GM19468 (cell line): ENCODE data around the gene DMC1.

Experiments
- ATAC-seq: cut with Tn5 transposase; IDR thresholded peaks from one replicate; pipeline ENCODE4 v1.9.1; 2021; ENCODE audit warnings: mild to moderate bottlenecking, moderate library complexity, moderate number of reproducible peaks; ENCODE audit not compliant: unreplicated experiment; ENCODE audit errors: extremely low read depth

The DMC1 gene

DNA sequence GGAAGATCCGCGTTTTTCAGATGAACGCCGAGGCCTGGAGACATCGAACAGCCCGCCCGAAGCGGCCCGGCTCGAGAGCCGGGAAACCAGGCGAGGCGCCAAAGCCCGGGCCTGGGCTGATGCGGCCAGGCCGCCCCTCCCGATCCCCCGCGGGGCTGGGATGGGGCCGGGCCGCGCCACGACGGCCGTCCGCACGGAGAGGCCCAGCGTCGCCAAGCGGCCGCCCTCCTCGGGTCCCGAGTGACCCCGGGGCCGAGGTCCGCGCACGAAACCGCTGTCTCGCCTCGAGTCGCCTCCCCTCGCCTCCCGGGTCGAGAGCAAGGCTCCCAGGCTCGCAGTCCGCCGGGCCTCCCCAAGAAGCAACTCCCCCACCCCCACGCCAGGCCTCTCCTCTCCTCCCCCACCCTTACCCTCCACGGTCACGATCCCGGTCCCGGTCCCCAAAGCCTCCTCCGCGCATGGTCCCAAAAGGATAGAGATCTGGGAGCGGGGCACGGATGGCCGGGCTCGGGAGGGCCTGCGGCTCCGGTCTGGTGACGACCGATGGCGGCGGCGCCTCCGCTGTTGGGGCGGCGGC lies 64.4 kb downstream of the DMC1 start:
- peak; percentile 3 for ATAC-seq

DNA sequence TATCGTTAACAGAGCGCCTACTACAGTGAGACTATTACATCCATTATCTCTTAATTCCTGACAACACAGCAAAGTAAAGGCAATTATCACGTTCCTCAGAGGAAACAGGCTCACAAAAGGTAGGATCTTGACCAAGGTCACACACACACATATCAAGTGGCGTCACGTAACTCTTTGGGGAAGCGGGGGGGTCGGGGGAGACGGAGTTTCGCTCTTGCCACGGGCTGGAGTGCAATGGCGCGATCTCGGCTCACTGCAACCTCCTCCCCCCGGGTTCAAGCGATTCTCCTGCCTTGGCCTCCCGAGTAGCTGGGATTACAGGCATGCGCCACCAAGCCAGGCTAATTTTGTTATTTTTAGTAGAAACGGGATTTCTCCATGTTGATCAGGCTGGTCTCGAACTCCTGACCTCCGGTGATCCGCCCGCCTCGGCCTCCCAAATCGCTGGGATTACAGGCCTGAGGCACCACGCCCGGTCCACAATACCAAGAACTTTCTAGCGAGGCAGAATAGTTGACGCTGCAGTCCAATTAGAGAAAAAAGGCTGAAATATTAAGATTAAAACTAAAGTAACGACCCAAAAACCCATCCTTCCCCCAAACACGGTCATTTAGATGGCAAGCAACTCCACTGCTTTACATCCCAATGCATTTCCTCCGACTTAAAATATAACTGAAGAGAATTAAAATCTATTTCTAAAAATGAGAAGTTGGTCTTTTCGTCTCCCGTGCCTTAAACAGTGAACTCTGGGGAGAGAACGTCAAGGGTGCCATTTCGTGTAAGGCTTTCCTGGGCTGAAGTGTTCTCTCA lies 65.0 kb downstream of the DMC1 start:
- ATAC-seq: no peak

DNA sequence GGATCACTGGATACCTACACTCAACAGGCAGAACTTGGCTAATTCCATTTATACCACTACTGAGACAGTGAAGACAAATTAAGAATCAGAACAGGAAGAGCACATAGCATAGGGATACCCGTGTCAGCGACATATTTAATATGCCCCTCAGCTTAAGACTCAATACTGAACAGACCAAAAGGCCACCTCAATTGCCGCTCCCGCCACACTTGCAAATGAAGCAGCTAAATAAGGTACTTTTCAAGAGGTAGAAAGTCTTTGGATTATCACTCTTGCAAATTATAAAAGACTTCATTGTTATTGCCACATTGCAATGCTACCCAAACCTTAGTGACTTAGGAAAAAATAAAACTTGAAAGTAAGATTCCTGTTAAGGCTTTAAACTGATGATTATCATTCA lies 67.0 kb downstream of the DMC1 start:
- no peak for ATAC-seq

DNA sequence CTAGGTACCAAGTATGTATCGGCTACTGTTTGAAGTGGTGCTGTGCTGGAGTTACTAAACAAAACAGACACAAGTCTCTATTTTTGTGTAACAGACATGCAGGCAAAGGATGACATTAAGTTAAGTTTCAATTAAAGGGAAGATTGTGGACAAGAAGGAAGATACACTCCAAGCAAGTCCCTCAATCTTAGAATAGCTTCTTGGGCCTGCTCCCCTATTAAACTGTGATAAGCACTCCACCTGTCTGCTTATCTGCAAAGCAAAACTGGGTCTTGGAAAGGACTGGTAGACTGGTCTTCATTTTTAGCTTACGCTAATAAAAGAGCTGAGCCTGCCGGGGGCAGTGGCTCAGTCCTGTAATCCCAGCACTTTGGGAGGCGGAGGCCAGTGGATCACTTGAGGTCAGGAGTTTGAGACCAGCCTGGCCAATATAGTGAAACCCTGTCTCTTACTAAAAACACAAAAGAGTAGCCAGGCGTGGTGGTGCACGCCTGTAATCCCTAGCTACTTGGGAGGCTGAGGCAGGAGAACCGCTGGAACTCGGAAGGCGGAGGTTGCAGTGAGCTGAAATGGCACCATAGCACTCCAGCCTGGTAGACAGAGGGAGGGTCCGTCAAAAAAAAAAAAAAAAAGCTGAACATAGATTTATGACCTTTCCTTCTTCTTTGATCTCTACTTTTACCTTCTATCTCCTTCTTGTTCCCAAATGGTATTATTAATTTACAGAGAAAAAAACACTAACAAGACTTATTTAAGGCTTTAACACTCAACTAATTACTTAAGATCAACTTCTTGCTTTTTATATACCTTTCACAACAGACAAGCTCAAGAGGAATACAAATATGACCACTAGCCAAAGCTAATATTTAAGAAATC lies 67.9 kb downstream of the DMC1 start:
- no peak for ATAC-seq

DNA sequence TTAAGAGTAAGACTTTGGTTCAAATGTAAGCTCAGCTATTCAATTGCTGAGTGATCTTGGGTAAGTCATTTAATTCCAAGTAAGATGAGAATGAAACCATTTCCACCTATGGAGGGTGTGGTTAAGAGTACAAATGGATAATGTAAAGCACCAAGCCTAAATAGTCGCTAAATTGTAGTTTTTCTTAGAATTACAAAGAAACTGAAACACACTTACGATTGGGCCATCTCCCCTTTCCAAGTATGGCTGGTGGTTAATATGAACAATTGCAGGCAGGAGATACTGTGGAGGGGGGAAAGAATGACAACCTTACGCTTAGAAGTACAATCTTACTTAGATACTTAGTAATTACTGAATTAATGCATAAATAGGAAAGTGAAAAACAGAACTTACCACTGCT lies 72.1 kb downstream of the DMC1 start:
- no peak for ATAC-seq

DNA sequence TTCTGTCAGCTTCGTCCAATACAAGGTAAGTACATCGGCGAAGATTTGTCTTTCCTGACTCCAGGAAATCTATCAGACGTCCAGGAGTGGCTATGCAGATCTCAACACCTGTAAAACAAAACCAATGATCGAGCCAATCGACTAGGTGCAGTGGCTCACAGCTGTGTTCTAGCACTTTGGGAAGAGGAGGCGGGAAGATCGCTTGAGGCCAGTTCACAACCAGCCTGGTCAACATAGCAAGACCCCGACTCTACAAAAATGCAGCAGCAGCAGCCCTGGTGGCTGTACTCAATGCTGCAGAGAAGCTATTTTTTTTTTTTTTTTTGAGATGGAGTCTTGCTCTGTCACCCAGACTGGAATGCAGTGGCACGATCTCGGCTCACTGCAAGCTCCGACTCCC lies 75.0 kb downstream of the DMC1 start:
- no peak for ATAC-seq

DNA sequence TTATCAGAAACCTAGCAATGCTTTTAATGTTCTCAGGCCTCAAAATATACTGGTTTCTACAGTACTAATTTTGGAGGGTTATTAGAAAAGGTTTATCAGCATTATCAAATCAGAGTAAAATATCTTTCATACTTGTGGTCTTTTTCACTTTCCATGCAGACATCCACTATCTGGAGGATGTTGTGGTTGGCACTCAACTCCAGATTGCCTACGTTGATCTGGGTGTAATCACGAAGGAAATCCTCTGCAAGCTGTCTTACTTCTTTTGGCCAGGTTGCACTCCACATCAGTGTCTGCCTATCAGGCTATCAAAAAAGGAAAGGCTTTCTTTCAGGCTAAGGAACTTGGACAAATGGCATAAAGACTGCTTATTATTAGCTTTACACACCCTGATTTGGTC lies 75.5 kb downstream of the DMC1 start:
- no peak for ATAC-seq

DNA sequence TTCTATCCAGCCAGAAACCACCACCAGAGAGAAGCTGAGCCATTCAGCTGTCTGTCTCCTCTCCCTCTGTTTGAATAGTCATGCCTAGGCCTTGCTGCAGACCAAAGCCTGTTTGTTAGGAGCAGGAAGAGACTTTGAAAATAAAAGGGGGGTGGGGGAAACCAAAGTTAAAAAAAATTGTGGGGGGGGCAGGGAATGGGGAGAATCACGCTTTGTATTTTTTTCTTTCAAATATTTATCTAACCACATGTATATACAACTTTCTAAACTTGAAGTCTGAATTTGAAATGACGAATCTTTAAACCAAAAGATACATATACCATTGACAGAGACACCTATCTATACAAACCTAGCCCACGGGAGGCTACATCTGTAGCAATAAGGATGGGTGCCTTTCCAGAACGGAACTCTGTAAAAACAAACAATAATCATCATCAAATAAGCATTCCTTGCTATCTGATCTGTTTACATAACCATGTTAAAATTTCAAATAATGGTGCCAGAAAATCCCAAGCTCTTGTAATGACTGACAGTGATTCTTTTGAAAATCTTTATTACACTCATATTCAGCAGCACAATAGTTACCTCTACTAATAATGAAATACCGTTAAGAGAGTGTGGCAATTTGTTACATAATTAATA lies 78.2 kb downstream of the DMC1 start:
- no peak for ATAC-seq

DNA sequence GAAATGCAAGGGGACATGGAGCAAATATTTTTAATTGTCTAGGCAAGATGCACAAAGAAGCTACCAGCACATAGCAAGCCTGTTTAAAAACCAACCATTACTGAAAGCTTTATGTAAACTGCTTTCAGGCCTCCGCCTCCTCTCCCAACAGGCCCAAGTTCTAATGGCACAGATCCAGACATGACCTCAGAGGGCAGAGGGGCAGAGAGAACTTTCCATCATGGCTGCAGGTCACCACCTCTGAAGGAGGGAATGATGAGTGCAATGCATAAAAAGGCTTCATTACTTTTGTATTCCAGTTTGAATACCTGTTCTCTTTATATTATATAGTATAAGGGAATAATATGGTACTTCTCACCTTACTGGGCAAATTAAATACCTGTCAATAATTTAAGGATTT lies 79.1 kb downstream of the DMC1 start:
- ATAC-seq: no peak

DNA sequence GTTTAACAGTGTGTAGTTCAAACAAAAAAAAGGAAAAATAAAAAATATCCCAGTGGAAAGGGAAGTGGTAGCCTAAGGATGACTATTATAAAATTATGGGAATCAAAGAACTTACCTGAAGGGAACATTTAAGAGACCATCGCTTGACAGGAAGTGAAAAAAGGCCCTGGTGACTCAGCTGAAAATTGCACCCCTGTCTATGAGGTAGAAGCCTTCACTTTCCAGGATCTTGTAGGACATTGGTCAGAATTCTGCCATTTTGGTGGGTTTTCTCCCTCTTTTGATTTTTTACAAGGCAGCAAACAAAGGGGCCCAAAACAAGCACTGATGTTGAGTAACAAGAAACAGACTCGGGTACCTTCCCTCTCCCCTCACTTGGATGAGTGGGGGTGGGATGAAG lies 79.5 kb downstream of the DMC1 start:
- no peak for ATAC-seq

DNA sequence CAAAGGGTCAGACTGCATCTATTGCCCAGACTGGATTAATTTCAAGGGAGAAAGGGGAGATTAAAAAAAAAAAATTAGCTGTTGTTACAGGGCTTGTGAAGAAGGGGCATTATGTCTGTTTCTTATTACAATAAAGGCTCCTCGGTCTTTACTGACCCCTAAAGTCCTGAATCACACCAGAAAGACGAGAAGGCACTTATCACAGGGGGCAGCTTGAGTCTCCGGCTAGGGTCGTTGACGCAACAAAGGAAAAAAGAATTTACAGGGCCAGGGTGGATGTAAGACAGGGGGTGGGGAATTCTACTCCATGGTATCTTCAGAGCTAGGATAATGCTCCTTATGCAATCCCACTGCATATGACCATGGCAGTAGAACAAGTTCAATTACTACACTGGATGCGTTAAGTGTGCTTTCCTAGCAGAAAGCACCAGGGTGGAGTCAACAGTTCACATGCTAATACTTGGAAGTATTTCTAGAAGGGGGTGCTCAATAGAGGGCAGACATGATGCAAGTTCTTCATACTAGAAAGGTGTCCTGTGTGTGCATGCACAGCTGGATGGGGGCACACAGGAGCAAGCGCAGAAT lies 80.3 kb downstream of the DMC1 start:
- ATAC-seq: no peak

DNA sequence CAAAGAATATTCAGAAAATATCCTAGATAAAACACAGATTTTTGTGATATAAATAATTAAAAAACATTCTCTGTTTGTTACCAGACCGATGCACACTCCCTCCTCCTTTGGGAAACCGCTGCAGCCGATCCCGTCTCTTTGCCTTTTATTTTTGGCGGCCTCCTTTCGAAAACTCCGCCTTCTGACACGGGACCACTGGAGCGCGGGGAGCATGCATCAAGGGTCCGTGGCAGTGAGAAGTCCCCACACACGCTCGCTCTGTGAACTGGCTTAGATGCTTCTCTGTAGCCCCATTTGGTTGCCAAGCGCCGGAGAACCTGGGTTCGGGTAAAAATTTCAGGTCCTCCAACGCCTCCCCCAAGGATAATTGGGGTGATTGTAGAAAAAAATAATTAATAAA lies 80.8 kb downstream of the DMC1 start:
- no peak for ATAC-seq

DNA sequence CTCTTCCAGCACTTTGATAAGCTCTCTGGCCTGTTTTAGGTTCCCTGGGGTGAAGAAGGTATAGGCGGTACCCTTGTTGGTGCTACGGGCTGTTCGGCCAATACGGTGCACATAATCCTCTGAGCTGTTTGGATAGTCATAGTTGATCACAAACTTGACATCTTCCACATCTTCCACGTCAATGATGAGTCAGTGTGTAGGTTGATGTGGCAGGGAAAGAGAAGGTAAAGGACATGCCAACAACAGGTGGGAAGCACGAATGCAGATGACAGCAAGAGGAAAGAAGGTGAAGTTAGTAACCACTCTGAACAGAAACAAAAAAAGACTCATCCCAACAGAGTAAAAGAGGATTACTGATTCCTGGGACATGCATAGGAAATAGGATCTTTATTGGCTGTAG lies 82.0 kb downstream of the DMC1 start:
- ATAC-seq: no peak

DNA sequence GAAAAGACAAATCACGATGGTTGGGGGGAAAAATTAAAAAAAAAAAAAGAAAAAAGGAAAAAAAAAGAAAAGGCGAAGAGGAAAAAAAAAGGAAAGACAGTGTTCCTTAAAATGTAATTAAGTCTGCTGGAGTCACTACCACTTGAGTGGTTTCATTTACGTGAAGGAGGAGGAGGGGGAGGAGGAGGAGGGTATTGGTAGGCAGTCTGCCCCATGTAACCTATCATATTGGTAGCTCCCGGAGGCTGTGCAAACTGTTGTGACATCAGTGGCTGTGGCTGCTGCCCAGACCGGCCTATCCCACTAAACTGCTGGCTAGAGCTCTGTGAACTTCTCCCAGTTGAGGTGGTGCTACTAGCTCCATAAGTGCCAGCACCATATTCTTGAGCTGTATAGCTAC lies 84.2 kb downstream of the DMC1 start:
- ATAC-seq: no peak

DNA sequence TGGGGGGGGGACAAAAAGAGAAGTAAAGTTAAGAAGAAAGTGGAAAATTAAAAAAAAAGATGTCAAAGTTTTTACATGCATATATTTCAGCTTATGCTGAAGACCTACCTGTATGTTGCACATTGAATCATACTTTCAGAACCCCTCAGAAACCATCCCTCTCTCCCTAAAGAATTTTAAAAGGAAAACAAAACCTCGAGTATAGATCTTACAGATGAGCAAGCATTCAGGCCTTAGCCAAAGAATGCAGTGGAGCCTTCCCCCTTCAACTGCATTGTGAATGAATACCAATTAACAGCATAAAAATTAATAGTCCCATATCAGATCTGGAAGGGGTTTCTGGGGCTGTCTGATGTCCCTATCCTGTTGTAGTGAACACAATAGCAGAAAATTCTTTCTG lies 85.7 kb downstream of the DMC1 start:
- ATAC-seq: no peak

DNA sequence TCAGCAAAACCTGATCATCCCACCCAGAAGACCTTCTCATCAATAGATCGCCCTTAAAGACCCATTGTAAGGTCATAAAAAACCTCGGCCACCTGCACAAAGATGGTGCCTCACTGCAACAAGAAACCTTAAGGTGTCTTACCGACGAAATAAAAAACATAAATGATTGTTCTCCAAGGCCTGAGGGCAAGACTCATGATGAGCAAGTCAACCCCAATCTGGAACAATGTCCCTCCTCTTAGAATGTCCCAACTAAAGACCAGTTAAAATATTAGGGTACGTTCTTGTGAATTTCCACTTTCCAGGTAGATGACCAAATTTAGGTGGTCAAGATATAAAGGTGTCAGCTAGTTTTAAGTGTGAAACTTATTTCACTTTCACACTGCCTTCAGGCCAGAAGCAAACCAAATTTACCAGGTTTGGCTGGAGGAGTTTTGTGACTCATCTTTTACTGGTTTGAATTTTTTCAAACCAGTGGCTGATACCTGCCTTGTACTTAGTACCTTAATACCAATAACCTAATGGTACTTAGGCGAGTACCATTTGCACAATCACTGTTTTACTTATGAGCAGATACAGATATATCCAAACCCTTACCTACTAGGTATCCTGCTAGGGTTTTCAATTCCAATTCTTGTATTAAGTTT lies 87.2 kb downstream of the DMC1 start:
- no peak for ATAC-seq

DNA sequence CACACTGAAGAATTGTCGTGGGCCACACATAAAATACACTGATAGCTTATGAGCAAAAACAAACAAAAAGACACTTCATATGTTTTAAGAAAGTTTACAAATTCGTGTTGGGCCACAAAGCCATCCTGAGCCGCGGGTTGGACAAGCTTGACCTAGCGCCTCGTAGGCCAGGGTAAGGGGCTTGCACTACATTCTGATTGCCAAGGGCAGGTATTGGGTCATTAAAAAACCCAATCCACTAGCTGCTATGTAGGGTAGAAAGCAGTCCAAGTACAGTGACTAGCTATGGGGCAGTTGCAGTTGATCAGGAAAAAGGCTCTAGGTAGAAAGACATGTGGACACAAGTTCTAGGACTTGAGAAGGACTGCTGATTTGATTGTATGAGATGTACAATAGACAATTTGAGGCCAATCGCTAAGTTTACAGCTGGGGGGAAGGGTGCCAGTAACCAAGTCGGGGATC lies 88.1 kb downstream of the DMC1 start:
- ATAC-seq: no peak

DNA sequence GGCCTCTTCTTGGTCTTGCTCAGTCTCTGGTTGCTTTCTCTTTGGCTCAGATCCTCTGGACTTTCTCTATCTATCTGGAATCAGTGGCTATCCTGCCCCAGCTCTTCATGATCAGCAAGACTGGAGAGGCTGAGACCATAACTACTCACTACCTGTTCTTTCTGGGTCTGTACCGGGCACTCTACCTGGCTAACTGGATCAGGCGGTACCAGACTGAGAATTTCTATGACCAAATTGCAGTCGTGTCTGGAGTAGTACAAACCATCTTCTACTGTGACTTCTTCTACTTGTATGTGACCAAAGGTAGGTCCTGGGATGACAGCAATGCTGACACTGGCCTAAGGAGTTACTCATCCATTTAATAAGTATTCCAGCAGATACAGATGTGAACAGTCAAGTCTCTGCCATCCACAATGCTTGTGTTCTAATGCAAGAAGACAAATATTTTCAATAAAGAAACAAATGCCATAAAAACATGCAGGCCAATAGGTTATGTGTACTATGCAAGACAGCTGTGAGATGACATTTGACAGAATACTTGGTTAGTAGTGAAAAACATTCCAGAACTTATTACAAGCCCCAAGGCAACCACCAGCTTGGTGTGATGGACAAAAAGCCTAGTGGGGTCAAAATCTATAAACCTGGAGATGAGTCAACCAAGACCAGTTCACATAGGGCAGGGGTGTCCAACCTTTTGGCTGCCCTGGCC lies 88.7 kb downstream of the DMC1 start:
- ATAC-seq: no peak
